H1 (cell line): ENCODE data around the gene THBS3. TPM values are rescaled to one million over a fixed set of nuclear protein-coding genes. Genes with fewer than 3 reads are reported as not detected.

Source experiments
- CTCF ChIA-PET: fragments of 300-600 bp; sonication (Branson Sonifier 250); formaldehyde crosslinking; loops from one replicate; lab custom pipeline; 2021; ENCODE audit not compliant: partially characterized antibody; lab: Charles Lee
- POLR2A ChIA-PET: fragments of 300-600 bp; sonication (Branson Sonifier 250); formaldehyde crosslinking; loops from one replicate; lab custom pipeline; 2021; ENCODE audit warnings: inconsistent platforms; ENCODE audit not compliant: partially characterized antibody; lab: Charles Lee
- DNase-seq, 2 experiments: peaks; one replicate each; pipeline versions ENCODE4 v3.0.0 to v3.0.0-alpha.2; 2010 to 2022; ENCODE audit warnings: low spot score in 2 of 2, low read depth in 1 of 2, mixed read lengths in 1 of 2
- FAIRE-seq: peaks from 2 replicates; lab custom pipeline; 2011; peaks lifted over from hg19 to GRCh38; lab: Jason Lieb, UNC
- H2AFZ ChIP-seq: 2 replicates; pipeline ENCODE4 v1.8.1; 2012; ENCODE audit warnings: low read length, inconsistent platforms
- H2AK5ac ChIP-seq: 2 replicates; pipeline ENCODE4 v1.6.1; 2013; ENCODE audit warnings: low read depth, low read length
- H2BK120ac ChIP-seq: replicated peaks from 2 replicates; pipeline ENCODE3; 2013; ENCODE audit warnings: low read depth, low read length, inconsistent platforms
- H2BK12ac ChIP-seq: 2 replicates; pipeline ENCODE4 v1.6.1; 2013; ENCODE audit warnings: low read depth, low read length
- H2BK15ac ChIP-seq: 2 replicates; pipeline ENCODE4 v1.6.1; 2013; ENCODE audit warnings: low read length
- H2BK20ac ChIP-seq: 2 replicates; pipeline ENCODE4 v1.6.1; 2013; ENCODE audit warnings: low read length
- H2BK5ac ChIP-seq: 2 replicates; pipeline ENCODE4 v1.6.1; 2013; ENCODE audit warnings: low read depth, low read length
- H3K14ac ChIP-seq: 2 replicates; pipeline ENCODE4 v1.6.1; 2013; ENCODE audit warnings: inconsistent platforms; ENCODE audit not compliant: insufficient read length
- H3K18ac ChIP-seq: 2 replicates; pipeline ENCODE4 v1.6.1; 2013; ENCODE audit warnings: low read length; ENCODE audit errors: extremely low read depth
- H3K23ac ChIP-seq: 2 replicates; pipeline ENCODE4 v1.6.1; 2013; ENCODE audit warnings: inconsistent platforms; ENCODE audit not compliant: insufficient read length
- H3K23me2 ChIP-seq: 2 replicates; pipeline ENCODE4 v1.6.1; 2013; ENCODE audit warnings: low read depth, low read length
- H3K27ac ChIP-seq: 2 replicates; pipeline ENCODE4 v1.6.1; 2011; ENCODE audit warnings: low read depth, low read length, inconsistent platforms
- H3K27me3 ChIP-seq, 4 experiments: replicated peaks in 1 of 4; 1 replicate in 1 of 4; 2 replicates in 3 of 4; pipeline versions ENCODE4 v1.6.1 to v1.8.1; 2011 to 2013; ENCODE audit warnings: low read length in 3 of 4, mild to moderate bottlenecking in 3 of 4, inconsistent platforms in 2 of 4, mixed read lengths in 2 of 4, moderate library complexity in 1 of 4; ENCODE audit not compliant: control insufficient read depth in 3 of 4, insufficient read depth in 3 of 4; ENCODE audit errors: extremely low read depth in 1 of 4
- H3K36me3 ChIP-seq, 4 experiments: 2 replicates each; pipeline versions ENCODE4 v1.6.1 to v1.8.1; 2011 to 2013; ENCODE audit warnings: mild to moderate bottlenecking in 4 of 4, low read length in 3 of 4, moderate library complexity in 2 of 4, control low read depth in 1 of 4, inconsistent platforms in 1 of 4; ENCODE audit not compliant: insufficient read depth in 4 of 4, control insufficient read depth in 2 of 4
- H3K4ac ChIP-seq: replicated peaks from 2 replicates; pipeline ENCODE3; 2013; ENCODE audit warnings: low read length, low read depth, mixed read lengths, inconsistent platforms; ENCODE audit not compliant: insufficient read length
- H3K4me1 ChIP-seq, 4 experiments: replicated peaks in 1 of 4; 1 replicate in 1 of 4; 2 replicates in 3 of 4; pipeline versions ENCODE4 v1.6.1 to v1.8.1; 2011 to 2013; ENCODE audit warnings: low read length in 3 of 4, inconsistent platforms in 2 of 4, mixed read lengths in 1 of 4; ENCODE audit not compliant: insufficient read depth in 4 of 4, control insufficient read depth in 3 of 4
- H3K4me2 ChIP-seq, 2 experiments: 2 replicates each; pipeline versions ENCODE4 v1.6.1 to v1.8.1; 2011 to 2013; ENCODE audit warnings: low read depth in 2 of 2, low read length in 2 of 2, control low read depth in 1 of 2, inconsistent platforms in 1 of 2, mild to moderate bottlenecking in 1 of 2; ENCODE audit not compliant: insufficient read depth in 1 of 2
- H3K4me3 ChIP-seq, 4 experiments: fragments of 200-600, 300-600 bp in 1 of 4; sonication (generic), shearing (Covaris generic), sonication (Bioruptor Twin) in 1 of 4; 2 replicates each; pipeline versions ENCODE4 v1.5.1 to v1.8.1; 2011 to 2016; ENCODE audit warnings: low read length in 4 of 4, low read depth in 3 of 4, control low read depth in 2 of 4, inconsistent platforms in 2 of 4, mild to moderate bottlenecking in 2 of 4, mixed read lengths in 1 of 4, moderate library complexity in 1 of 4; ENCODE audit not compliant: insufficient read depth in 2 of 4; ENCODE audit errors: extremely low read depth in 1 of 4
- H3K56ac ChIP-seq: replicated peaks from 2 replicates; pipeline ENCODE3; 2013; ENCODE audit warnings: low read depth, mild to moderate bottlenecking, mixed read lengths, low read length, inconsistent platforms; ENCODE audit not compliant: insufficient read length
- H3K79me1 ChIP-seq: 2 replicates; pipeline ENCODE4 v1.6.1; 2013; ENCODE audit warnings: low read depth, low read length, control low read depth
- H3K79me2 ChIP-seq, 2 experiments: 2 replicates each; pipeline versions ENCODE4 v1.6.1 to v1.8.1; 2012 to 2013; ENCODE audit warnings: low read length in 2 of 2, mild to moderate bottlenecking in 2 of 2, inconsistent platforms in 1 of 2; ENCODE audit not compliant: insufficient read depth in 2 of 2, control insufficient read depth in 1 of 2
- H3K9ac ChIP-seq, 4 experiments: replicated peaks in 1 of 4; 1 replicate in 1 of 4; 2 replicates in 3 of 4; pipeline versions ENCODE4 v1.6.1 to v1.8.1; 2011 to 2013; ENCODE audit warnings: low read depth in 3 of 4, low read length in 3 of 4, control low read depth in 2 of 4, mild to moderate bottlenecking in 2 of 4, moderate library complexity in 2 of 4, inconsistent platforms in 1 of 4; ENCODE audit errors: extremely low read depth in 1 of 4
- H3K9me3 ChIP-seq, 2 experiments: 2 replicates each; pipeline versions ENCODE4 v1.6.1 to v1.8.1; 2012 to 2013; ENCODE audit warnings: mild to moderate bottlenecking in 2 of 2, moderate library complexity in 2 of 2, control low read depth in 1 of 2, inconsistent platforms in 1 of 2, low read depth in 1 of 2, low read length in 1 of 2, mixed read lengths in 1 of 2; ENCODE audit not compliant: insufficient read depth in 2 of 2
- H4K20me1 ChIP-seq, 2 experiments: replicated peaks in 1 of 2; 2 replicates each; pipeline versions ENCODE3 to v1.8.1; 2011 to 2013; ENCODE audit warnings: inconsistent platforms in 2 of 2, low read length in 2 of 2, mild to moderate bottlenecking in 1 of 2; ENCODE audit not compliant: insufficient read depth in 2 of 2, control insufficient read depth in 1 of 2
- H4K5ac ChIP-seq: 2 replicates; pipeline ENCODE4 v1.6.1; 2013; ENCODE audit warnings: low read length, low read depth, mixed read lengths, inconsistent platforms; ENCODE audit not compliant: insufficient read length
- H4K8ac ChIP-seq: 2 replicates; pipeline ENCODE4 v1.8.0; 2013; ENCODE audit warnings: mild to moderate bottlenecking, moderate library complexity, low read length, inconsistent platforms; ENCODE audit not compliant: insufficient read depth; ENCODE audit errors: extremely low read depth
- H4K91ac ChIP-seq: replicated peaks from 2 replicates; pipeline ENCODE3; 2013; ENCODE audit warnings: low read length, mixed read lengths, inconsistent platforms; ENCODE audit not compliant: insufficient read length
- BCL11A ChIP-seq, 2 experiments: IDR thresholded peaks; one replicate each; pipeline ENCODE4 v1.6.1; 2011; ENCODE audit warnings: low read depth in 2 of 2, low read length in 2 of 2, mild to moderate bottlenecking in 2 of 2
- HDAC2 ChIP-seq, 2 experiments: fragments of 300-600 bp in 1 of 2; sonication (generic) in 1 of 2; IDR thresholded peaks; 2 replicates each; pipeline ENCODE4 v1.6.1; 2011 to 2012; ENCODE audit warnings: low read depth in 2 of 2, low read length in 2 of 2, mild to moderate bottlenecking in 2 of 2, moderate library complexity in 2 of 2, borderline replicate concordance in 1 of 2, inconsistent platforms in 1 of 2
- SIX5 ChIP-seq: IDR thresholded peaks from 2 replicates; pipeline ENCODE4 v1.6.1; 2011; ENCODE audit warnings: mild to moderate bottlenecking, low read depth, low read length
- WGBS, 2 experiments: shearing (Covaris generic) in 1 of 2; methylation state at CpG; one replicate each; pipeline versions ENCODE4 v1.1.6 to v1.1.7; 2013 to 2015; ENCODE audit warnings: low lambda C conversion rate in 2 of 2, mixed read lengths in 2 of 2, inconsistent platforms in 1 of 2, low coverage in 1 of 2, missing lambda C conversion rate in 1 of 2; ENCODE audit not compliant: insufficient replicate concordance in 2 of 2, insufficient coverage in 1 of 2, insufficient read length in 1 of 2; ENCODE audit errors: extremely low coverage in 1 of 2, missing lambda C conversion rate in 1 of 2; 5-methylcytosine and 5-hydroxymethylcytosine counted together
- polyA plus RNA-seq, 7 experiments: library from polyadenylated mRNA; depleted of rRNA in 3 of 7; stranded (reverse) in 5 of 7; unstranded in 2 of 7; fragments of >200 nt in 5 of 7; fragments of 200-250 nt in 2 of 7; gene quantifications; 1 replicate in 5 of 7; 2 replicates in 1 of 7; 4 replicates in 1 of 7; pipeline versions ENCODE4 v1.2.1 to v1.2.3, GENCODE V29; 2011 to 2013; ENCODE audit warnings: missing spikeins in 2 of 7, mixed read lengths in 2 of 7
- total RNA-seq: library from RNA; stranded (reverse); fragmentation: NEBNext Ultra II Directional; extraction: Animal tissue kit (Norgen Biotek cat#: 25700); gene quantifications from 2 replicates; pipeline ENCODE4 v1.2.1, GENCODE V29; 2021
- TF ChIP-seq, protein P1 (sequence below): IDR thresholded peaks from 2 replicates; pipeline ENCODE4 v1.6.1; 2011; ENCODE audit warnings: low read length, improper control_type of control experiment
- TF ChIP-seq, protein P2 (sequence below): IDR thresholded peaks from 2 replicates; pipeline ENCODE4 v1.6.1; 2012; ENCODE audit warnings: inconsistent platforms

THBS3 gene
- total and polyA plus RNA-seq, 2 of the 8 experiments (the other 6 are each of a cell fraction or from before 2014, with no cell fraction given) = 3.0 to 3.5 TPM

DNA sequence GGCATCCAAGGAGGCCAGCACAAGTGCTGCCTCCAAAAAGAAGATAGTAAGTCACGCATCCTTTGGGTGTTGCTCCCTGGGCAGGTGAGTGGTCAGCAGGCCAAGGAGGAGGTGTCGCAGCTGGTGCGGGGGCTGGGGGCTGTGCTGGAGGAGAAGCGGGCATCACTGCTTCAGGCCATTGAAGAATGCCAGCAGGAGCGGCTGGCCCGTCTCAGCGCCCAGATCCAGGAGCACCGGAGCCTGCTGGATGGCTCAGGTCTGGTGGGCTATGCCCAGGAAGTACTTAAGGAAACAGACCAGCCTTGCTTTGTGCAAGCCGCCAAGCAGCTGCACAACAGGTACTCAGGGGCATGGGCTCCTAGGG, 29.8 kb downstream of the THBS3 start:
- Histone ChIP-seq H3K36me3 (peaks cover 15 to 45% (median 30%) of the 10 kb centered on the region in 4 experiments), H2AFZ (no peak overlapping the region), H3K23ac (no peak overlapping the region), H2AK5ac (no peak overlapping the region), H3K56ac (no peak overlapping the region), H3K4me3 (no peak overlapping the region), H3K23me2 (peaks cover 10% of the 10 kb centered on the region; the same call in 1 of the 2 replicates), H2BK12ac (no peak overlapping the region), H4K8ac (no peak overlapping the region), H2BK15ac (no peak overlapping the region), H4K91ac (no peak overlapping the region), H3K14ac (no peak overlapping the region), H3K9me3 (no peaks in the 10 kb centered on the region), H2BK120ac (no peak overlapping the region), H3K18ac (no peak overlapping the region), H3K79me2 (peaks cover 0 to 4% of the 10 kb centered on the region in 2 experiments; a peak in 1 of 4 replicates), H4K20me1 (peaks cover 8 to 10% of the 10 kb centered on the region in 2 experiments), H3K4me2 (no peak overlapping the region), H2BK5ac (no peak overlapping the region), H3K4me1 (peaks cover 0 to 21% (median 8%) of the 10 kb centered on the region in 4 experiments; a peak in 5 of 7 replicates), H3K27me3 (no peaks in the 10 kb centered on the region), H3K27ac (no peak overlapping the region), H3K4ac (no peak overlapping the region), H3K9ac (no peak overlapping the region; a peak in 1 of 7 replicates), H2BK20ac (no peak overlapping the region), H4K5ac (no peak overlapping the region), H3K79me1 (no peaks in the 10 kb centered on the region; the same call in 1 of the 2 replicates)
- FAIRE-seq = no peak
- POLR2A ChIA-PET = interaction anchor here (1.6 to 20.5 kb wide), 4 partner anchors 9 to 49 kb away, joined by 3 to 512 read pairs (median 10); partner anchors contain the start of genes MTX1 and THBS3
- CTCF ChIA-PET = interaction anchor here (0.5 to 7.9 kb wide), 14 partner anchors 9 to 158 kb away, joined by 3 to 107 read pairs (median 4); partner anchors contain the start of gene SCAMP3
- TF ChIP-seq, protein P1, sequence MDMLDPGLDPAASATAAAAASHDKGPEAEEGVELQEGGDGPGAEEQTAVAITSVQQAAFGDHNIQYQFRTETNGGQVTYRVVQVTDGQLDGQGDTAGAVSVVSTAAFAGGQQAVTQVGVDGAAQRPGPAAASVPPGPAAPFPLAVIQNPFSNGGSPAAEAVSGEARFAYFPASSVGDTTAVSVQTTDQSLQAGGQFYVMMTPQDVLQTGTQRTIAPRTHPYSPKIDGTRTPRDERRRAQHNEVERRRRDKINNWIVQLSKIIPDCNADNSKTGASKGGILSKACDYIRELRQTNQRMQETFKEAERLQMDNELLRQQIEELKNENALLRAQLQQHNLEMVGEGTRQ = no peak
- TF ChIP-seq, protein P2, sequence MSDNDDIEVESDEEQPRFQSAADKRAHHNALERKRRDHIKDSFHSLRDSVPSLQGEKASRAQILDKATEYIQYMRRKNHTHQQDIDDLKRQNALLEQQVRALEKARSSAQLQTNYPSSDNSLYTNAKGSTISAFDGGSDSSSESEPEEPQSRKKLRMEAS = no peak
- TF ChIP-seq SIX5 = no peak
- no peak for TF ChIP-seq BCL11A (IDR thresholded peaks at IDR 0.05; ENCODE audit: low read depth in 2 of 2, low read length in 2 of 2)
- no peak for TF ChIP-seq HDAC2 (IDR thresholded peaks at IDR 0.05; ENCODE audit: borderline replicate concordance in 1 of 2, low read depth in 2 of 2, low read length in 2 of 2)
- 97% methylated on average over 9 of the region's 9 CpGs; no CpG with 5 or more reads in 1 of the 2 experiments for WGBS, 2 experiments
- no peak for DNase-seq
